Endothelial cell of umbilical vein (primary cell): ENCODE measurements around the gene GPR17. TPM values are rescaled to one million over a fixed set of nuclear protein-coding genes. Genes with fewer than 3 reads are reported as not detected.
A peak's percentile ranks its signal among the peaks of the same experiment; 100 is the strongest.

Experiments used
- BruUV-seq: library from RNA; stranded (reverse); fragments of 400-500 nt; replicated peaks from 2 replicates; lab custom pipeline; 2021; lab: Mats Ljungman, UMichigan
- CTCF ChIA-PET: fragments of 300-600, 350-600 bp; sonication (Branson Sonifier 250); formaldehyde crosslinking; loops from one replicate; lab custom pipeline; 2021; ENCODE audit warnings: antibody characterized with exemption, inconsistent platforms; lab: Charles Lee
- POLR2A ChIA-PET: fragments of 300-600, 350-600 bp; sonication (Branson Sonifier 250); formaldehyde crosslinking; loops from one replicate; lab custom pipeline; 2021; ENCODE audit warnings: antibody characterized with exemption, inconsistent platforms; lab: Charles Lee
- DNase-seq: peaks from one replicate; pipeline ENCODE4 v3.0.0-alpha.2; 2011; ENCODE audit warnings: low read depth, low spot score
- FAIRE-seq: peaks from 2 replicates; lab custom pipeline; 2011; peaks lifted over from hg19 to GRCh38; lab: Jason Lieb, UNC
- H2AFZ ChIP-seq: 2 replicates; pipeline ENCODE4 v1.6.0; 2012; ENCODE audit warnings: low read depth, low read length, control low read depth, inconsistent platforms
- H3K27ac ChIP-seq: 2 replicates; pipeline ENCODE4 v1.5.1; 2011; ENCODE audit warnings: low read depth, mild to moderate bottlenecking, control low read depth, low read length, moderate library complexity; ENCODE audit not compliant: insufficient read depth
- H3K27me3 ChIP-seq, 2 experiments: 2 replicates each; pipeline versions ENCODE4 v1.6.0 to v1.6.1; 2011; ENCODE audit warnings: low read length in 2 of 2, mixed read lengths in 1 of 2; ENCODE audit not compliant: control insufficient read depth in 2 of 2, insufficient read depth in 2 of 2
- H3K36me3 ChIP-seq, 2 experiments: 2 replicates in 1 of 2; 3 replicates in 1 of 2; pipeline ENCODE4 v1.5.1; 2011; ENCODE audit warnings: low read length in 2 of 2, mild to moderate bottlenecking in 1 of 2, moderate library complexity in 1 of 2; ENCODE audit not compliant: control insufficient read depth in 2 of 2, insufficient read depth in 2 of 2; ENCODE audit errors: extremely low read depth in 1 of 2
- H3K4me1 ChIP-seq: 3 replicates; pipeline ENCODE4 v1.5.1; 2011; ENCODE audit warnings: mild to moderate bottlenecking, low read length; ENCODE audit not compliant: control insufficient read depth, insufficient read depth; ENCODE audit errors: extremely low read depth
- H3K4me2 ChIP-seq: 2 replicates; pipeline ENCODE4 v1.6.1; 2011; ENCODE audit warnings: low read length, control low read depth, mixed read lengths; ENCODE audit not compliant: insufficient read depth
- H3K4me3 ChIP-seq, 3 experiments: fragments of 200-600 bp in 1 of 3; sonication (generic), shearing (Covaris generic) in 1 of 3; replicated peaks in 1 of 3; 2 replicates each; pipeline ENCODE4 v1.5.1; 2011 to 2016; ENCODE audit warnings: control low read depth in 3 of 3, low read length in 3 of 3, mild to moderate bottlenecking in 2 of 3, inconsistent platforms in 1 of 3, low read depth in 1 of 3, moderate library complexity in 1 of 3; ENCODE audit not compliant: insufficient read depth in 1 of 3
- H3K79me2 ChIP-seq: 2 replicates; pipeline ENCODE4 v1.6.0; 2012; ENCODE audit warnings: low read length, inconsistent platforms; ENCODE audit not compliant: control insufficient read depth, insufficient read depth
- H3K9ac ChIP-seq: replicated peaks from 2 replicates; pipeline ENCODE3; 2011; ENCODE audit warnings: low read length, control low read depth; ENCODE audit not compliant: insufficient read depth; ENCODE audit errors: extremely low read depth
- H3K9me1 ChIP-seq: replicated peaks from 3 replicates; pipeline ENCODE4 v1.6.0; 2011; ENCODE audit warnings: mild to moderate bottlenecking, low read length; ENCODE audit not compliant: control insufficient read depth, insufficient read depth; ENCODE audit errors: extremely low read depth
- H3K9me3 ChIP-seq: replicated peaks from 2 replicates; pipeline ENCODE4 v1.5.1; 2012; ENCODE audit warnings: low read length, inconsistent platforms; ENCODE audit not compliant: control insufficient read depth, insufficient read depth
- H4K20me1 ChIP-seq: replicated peaks from 2 replicates; pipeline ENCODE3; 2011; ENCODE audit warnings: mild to moderate bottlenecking, low read length; ENCODE audit not compliant: control insufficient read depth, insufficient read depth; ENCODE audit errors: extremely low read depth
- EZH2 ChIP-seq: IDR thresholded peaks from 2 replicates; pipeline ENCODE4 v1.6.1; 2012; ENCODE audit warnings: borderline replicate concordance, low read depth, mild to moderate bottlenecking, moderate library complexity, low read length, inconsistent platforms; ENCODE audit not compliant: severe bottlenecking
- FOS ChIP-seq: IDR thresholded peaks from 2 replicates; pipeline ENCODE4 v1.6.1; 2011; ENCODE audit warnings: mild to moderate bottlenecking, low read length, moderate library complexity, borderline replicate concordance; ENCODE audit not compliant: insufficient read depth
- GATA2 ChIP-seq: IDR thresholded peaks from 2 replicates; pipeline ENCODE4 v1.7.0; 2011; ENCODE audit warnings: low read depth, mild to moderate bottlenecking, moderate library complexity, mixed read lengths, low read length; ENCODE audit not compliant: insufficient read length, insufficient read depth
- JUN ChIP-seq: IDR thresholded peaks from 2 replicates; pipeline ENCODE4 v1.6.1; 2011; ENCODE audit warnings: borderline replicate concordance, low read depth; ENCODE audit not compliant: insufficient read length, insufficient read depth
- MYC ChIP-seq: IDR thresholded peaks from one replicate; pipeline ENCODE4 v1.6.1; 2011; ENCODE audit warnings: mild to moderate bottlenecking, low read depth, low read length
- POLR2AphosphoS5 ChIP-seq: IDR thresholded peaks from 2 replicates; pipeline ENCODE4 v1.6.1; 2012; ENCODE audit warnings: low read depth, mild to moderate bottlenecking, control low read depth, low read length, moderate library complexity; ENCODE audit not compliant: insufficient read depth
- dilution Hi-C: fragments of 300-500 bp; cut with MboI; formaldehyde crosslinking; loops from one replicate; pipeline ENCODE4 v1.15.0; 2019; ENCODE audit warnings: low sequenced_read_pairs; ENCODE audit not compliant: extremely low pct_ligation_motif_present
- intact Hi-C: fragments of 100-400 bp; cut with micrococcal nuclease; formaldehyde crosslinking; loops from one replicate; pipeline ENCODE4 v1.10.0; 2022
- polyA plus RNA-seq, 4 experiments: library from polyadenylated mRNA; depleted of rRNA in 3 of 4; stranded (reverse) in 3 of 4; unstranded in 1 of 4; fragments of >200 nt; gene quantifications; 2 replicates each; pipeline versions ENCODE4 v1.2.1 to v1.2.3, GENCODE V29; 2011 to 2012; ENCODE audit warnings: missing spikeins in 1 of 4
- total RNA-seq: library from RNA; stranded (reverse); gene quantifications from 2 replicates; pipeline ENCODE4 v1.2.3, GENCODE V29; 2021

The GPR17 gene
- total and polyA plus RNA-seq, 2 donors (not counting 3 experiments of a cell fraction or from before 2014, with no cell fraction given): 0.10 TPM; not detected in 1

DNA sequence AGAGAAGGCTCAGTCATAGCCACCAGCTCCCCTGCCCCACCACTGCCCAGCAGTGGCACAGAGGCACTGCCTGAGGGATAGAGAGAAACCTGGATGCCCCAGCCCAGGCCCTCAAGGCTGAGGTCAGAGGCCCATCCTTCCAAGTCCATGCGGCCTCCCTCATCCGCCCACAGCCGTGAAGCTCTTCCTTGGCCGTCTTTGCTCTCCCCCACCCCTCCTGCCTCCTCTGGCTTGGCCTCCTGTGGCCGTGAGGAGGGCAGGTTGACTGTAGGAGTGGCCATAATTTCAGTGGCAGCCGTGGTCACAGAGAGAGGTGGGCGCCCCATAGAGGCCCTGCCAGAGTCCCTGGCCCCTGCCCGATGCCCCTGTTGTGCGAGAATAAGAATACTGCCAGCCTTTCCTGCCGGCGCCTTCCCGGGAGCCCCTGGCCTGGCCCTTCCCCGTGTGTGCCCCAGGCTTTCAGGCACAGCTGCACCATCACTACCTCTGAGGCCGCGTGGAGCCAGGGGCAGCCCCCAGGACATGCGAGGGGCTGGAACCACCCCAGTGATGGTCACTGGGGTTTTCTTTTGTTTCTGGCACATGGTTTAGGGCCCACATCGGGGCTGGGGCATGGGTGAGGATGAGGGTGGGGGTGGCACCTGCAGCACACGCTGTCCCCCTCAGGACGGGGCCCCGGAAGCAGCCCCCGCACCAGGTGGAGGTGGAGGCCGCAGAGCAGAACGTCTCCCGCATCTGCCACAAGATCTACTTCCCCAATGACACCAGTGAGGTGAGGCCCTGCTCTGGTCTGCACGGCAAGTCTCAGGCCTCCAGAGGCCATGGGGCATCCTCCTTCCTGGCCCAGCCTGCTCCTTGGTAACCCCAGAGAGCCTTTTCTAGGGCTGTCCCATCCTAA lies 13.1 kb upstream of the GPR17 start:
- POLR2A ChIA-PET: no interaction called here
- no peak for DNase-seq
- Histone ChIP-seq H3K4me2 (no peak overlapping the region), H3K27me3 (no peaks in the 10 kb centered on the region), H3K9me1 (no peaks in the 10 kb centered on the region), H3K9ac (no peak overlapping the region), H3K27ac (no peak overlapping the region), H3K79me2 (no peaks in the 10 kb centered on the region), H3K9me3 (no peaks in the 10 kb centered on the region), H3K4me3 (no peak overlapping the region), H2AFZ (no peak overlapping the region), H3K36me3 (no peaks in the 10 kb centered on the region), H3K4me1 (peaks cover 12% of the 10 kb centered on the region), H4K20me1 (no peaks in the 10 kb centered on the region)
- intact Hi-C loops (no loop called here), dilution Hi-C loops (no loop called here)
- no peak for TF ChIP-seq FOS
- TF ChIP-seq POLR2AphosphoS5: no peak
- no peak for TF ChIP-seq JUN
- TF ChIP-seq EZH2: no peak
- no peak for TF ChIP-seq GATA2
- no peak for TF ChIP-seq MYC
- FAIRE-seq: no peak
- BruUV-seq: no TSS peak
- CTCF ChIA-PET: interaction anchor here (0.8 to 1.6 kb wide), 4 partner anchors 9 to 42 kb away, joined by 3 to 19 read pairs (median 4); partner anchors contain the start of gene LIMS2

DNA sequence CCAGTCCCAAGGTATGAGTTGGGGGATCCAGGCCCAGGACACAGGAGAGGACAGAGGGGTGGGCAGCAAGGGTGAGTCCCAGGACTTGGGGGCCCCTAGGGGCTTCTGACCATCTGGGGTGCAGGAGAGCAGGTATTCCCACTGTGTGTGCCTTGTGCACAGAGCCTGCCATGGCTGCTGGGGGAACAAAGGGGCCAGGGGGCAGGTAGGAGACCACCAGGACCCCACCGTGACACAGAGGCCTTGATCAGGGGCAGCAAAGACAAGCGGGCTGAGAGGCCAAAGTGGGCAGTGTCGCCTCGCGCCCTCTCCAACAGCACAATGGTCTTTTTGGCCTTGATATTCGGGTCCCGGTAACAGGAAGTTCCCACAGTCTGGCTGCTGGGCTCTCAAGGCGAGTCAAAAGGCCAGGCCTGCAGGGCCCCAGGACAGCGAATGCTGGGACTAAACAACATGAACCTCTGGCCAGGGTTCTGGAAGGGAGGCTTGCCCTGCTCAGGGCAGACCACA lies 12.3 kb upstream of the GPR17 start:
- H3K9ac ChIP-seq: no peak overlapping the region
- no peaks in the 10 kb centered on the region for H3K9me3 ChIP-seq
- dilution Hi-C loops: no loop called here
- POLR2A ChIA-PET: no interaction called here
- DNase-seq: peak; percentile 30
- no peaks in the 10 kb centered on the region for H4K20me1 ChIP-seq
- H3K4me1 ChIP-seq: peaks cover 20% of the 10 kb centered on the region
- H3K79me2 ChIP-seq: no peaks in the 10 kb centered on the region
- no peak for FAIRE-seq
- no peak for TF ChIP-seq FOS
- intact Hi-C loops: no loop called here
- no peaks in the 10 kb centered on the region for H3K36me3 ChIP-seq
- H3K4me3 ChIP-seq: no peak overlapping the region
- H3K9me1 ChIP-seq: no peaks in the 10 kb centered on the region
- H2AFZ ChIP-seq: no peak overlapping the region
- H3K27ac ChIP-seq: no peak overlapping the region
- CTCF ChIA-PET: no interaction called here
- no peak overlapping the region for H3K4me2 ChIP-seq
- BruUV-seq: no TSS peak
- H3K27me3 ChIP-seq: no peaks in the 10 kb centered on the region
